HepG2 (cell line): ENCODE data around the gene ZBTB45. TPM values are rescaled to one million over a fixed set of nuclear protein-coding genes. Genes with fewer than 3 reads are reported as not detected.

Experiments used
- GATAD1 ChIP-seq: IDR thresholded peaks from 2 replicates; pipeline ENCODE4 v1.6.1; 2016; ENCODE audit warnings: missing genetic modification reagents, missing compliant biosample characterization
- HCFC1 ChIP-seq: fragments of 150-350 bp; IDR thresholded peaks from 2 replicates; pipeline ENCODE4 v1.6.1; 2014; ENCODE audit warnings: low read depth, low read length
- HMG20B ChIP-seq: conservative IDR thresholded peaks from 2 replicates; pipeline ENCODE4 v1.6.1; 2016; ENCODE audit warnings: missing genetic modification reagents, missing compliant biosample characterization
- MED13 ChIP-seq: sonication (generic); formaldehyde crosslinking; IDR thresholded peaks from 2 replicates; pipeline ENCODE4 v1.5.0; 2020; ENCODE audit warnings: missing genetic modification reagents
- MIXL1 ChIP-seq: IDR thresholded peaks from 2 replicates; pipeline ENCODE4 v1.6.1; 2016
- NFE2L1 ChIP-seq: sonication (generic); formaldehyde crosslinking; IDR thresholded peaks from 2 replicates; pipeline ENCODE4 v1.4.0; 2020; ENCODE audit warnings: missing genetic modification reagents, mild to moderate bottlenecking, borderline replicate concordance
- POGZ ChIP-seq: sonication (generic); formaldehyde crosslinking; IDR thresholded peaks from 2 replicates; pipeline ENCODE4 v1.4.0; 2020; ENCODE audit warnings: mild to moderate bottlenecking, missing genetic modification reagents
- ZNF205 ChIP-seq: IDR thresholded peaks from 2 replicates; pipeline ENCODE4 v1.6.1; 2018; ENCODE audit warnings: missing biosample characterization, missing genetic modification reagents
- ZNF496 ChIP-seq: sonication (generic); formaldehyde crosslinking; IDR thresholded peaks from 2 replicates; pipeline ENCODE4 v1.8.1; 2023; ENCODE audit warnings: mild to moderate bottlenecking, moderate library complexity, missing genetic modification reagents; ENCODE audit not compliant: insufficient replicate concordance
- ZNF589 ChIP-seq: sonication (generic); formaldehyde crosslinking; conservative IDR thresholded peaks from 2 replicates; pipeline ENCODE4 v1.8.0; 2022; ENCODE audit warnings: mild to moderate bottlenecking, moderate library complexity, missing genetic modification reagents
- ZNF605 ChIP-seq: sonication (generic); formaldehyde crosslinking; IDR thresholded peaks from 2 replicates; pipeline ENCODE4 v1.8.0; 2022; ENCODE audit warnings: mild to moderate bottlenecking, missing genetic modification reagents
- ZNF781 ChIP-seq: sonication (generic); formaldehyde crosslinking; IDR thresholded peaks from 2 replicates; pipeline ENCODE4 v1.5.1; 2020; ENCODE audit warnings: borderline replicate concordance, mild to moderate bottlenecking, missing genetic modification reagents; ENCODE audit errors: not compliant biosample characterization
- polyA plus RNA-seq, 8 experiments: library from polyadenylated mRNA; depleted of rRNA in 3 of 8; stranded (reverse) in 7 of 8; unstranded in 1 of 8; fragments of >200 nt; fragmentation: Illumina TruSeq in 4 of 8; extraction: Trizol in 4 of 8; gene quantifications; 2 replicates each; pipeline versions ENCODE4 v1.2.1 to v1.2.3, GENCODE V29; 2011 to 2016; ENCODE audit warnings: low read depth in 4 of 8, missing spikeins in 1 of 8, mixed read lengths in 1 of 8; ENCODE audit not compliant: insufficient read depth in 1 of 8
- total RNA-seq, 5 experiments: library from RNA; depleted of rRNA; stranded (reverse); fragments of >200 nt; fragmentation: Illumina TruSeq; extraction: Trizol; gene quantifications; 2 replicates each; pipeline ENCODE4 v1.2.3, GENCODE V29; 2016; ENCODE audit warnings: low read depth in 1 of 5
- TF ChIP-seq, protein P1 (sequence below): sonication (generic); formaldehyde crosslinking; IDR thresholded peaks from 2 replicates; pipeline ENCODE4 v1.4.0; 2020; ENCODE audit warnings: missing genetic modification reagents
- TF ChIP-seq, protein P2 (sequence below): sonication (generic); formaldehyde crosslinking; IDR thresholded peaks from 2 replicates; pipeline ENCODE4 v1.9.0; 2022; ENCODE audit warnings: low read depth, missing genetic modification reagents
- TF ChIP-seq, protein P3 (sequence below): sonication (generic); formaldehyde crosslinking; IDR thresholded peaks from 2 replicates; pipeline ENCODE4 v1.8.1; 2023; ENCODE audit warnings: mild to moderate bottlenecking, missing genetic modification reagents, borderline replicate concordance
- TF ChIP-seq, protein P4 (sequence below): sonication (generic); formaldehyde crosslinking; IDR thresholded peaks from 2 replicates; pipeline ENCODE4 v1.4.0; 2020; ENCODE audit warnings: missing genetic modification reagents, borderline replicate concordance
- TF ChIP-seq, protein P5 (sequence below): IDR thresholded peaks from 2 replicates; pipeline ENCODE4 v1.6.1; 2016
- TF ChIP-seq, protein P6 (sequence below): sonication (generic); formaldehyde crosslinking; IDR thresholded peaks from 2 replicates; pipeline ENCODE4 v1.8.1; 2023; ENCODE audit warnings: missing genetic modification reagents, inconsistent platforms, borderline replicate concordance

ZBTB45 gene
- total and polyA plus RNA-seq, 2 of the 13 experiments (the other 11 are each of a cell fraction or from before 2014, with no cell fraction given): 3.0 to 3.7 TPM

DNA sequence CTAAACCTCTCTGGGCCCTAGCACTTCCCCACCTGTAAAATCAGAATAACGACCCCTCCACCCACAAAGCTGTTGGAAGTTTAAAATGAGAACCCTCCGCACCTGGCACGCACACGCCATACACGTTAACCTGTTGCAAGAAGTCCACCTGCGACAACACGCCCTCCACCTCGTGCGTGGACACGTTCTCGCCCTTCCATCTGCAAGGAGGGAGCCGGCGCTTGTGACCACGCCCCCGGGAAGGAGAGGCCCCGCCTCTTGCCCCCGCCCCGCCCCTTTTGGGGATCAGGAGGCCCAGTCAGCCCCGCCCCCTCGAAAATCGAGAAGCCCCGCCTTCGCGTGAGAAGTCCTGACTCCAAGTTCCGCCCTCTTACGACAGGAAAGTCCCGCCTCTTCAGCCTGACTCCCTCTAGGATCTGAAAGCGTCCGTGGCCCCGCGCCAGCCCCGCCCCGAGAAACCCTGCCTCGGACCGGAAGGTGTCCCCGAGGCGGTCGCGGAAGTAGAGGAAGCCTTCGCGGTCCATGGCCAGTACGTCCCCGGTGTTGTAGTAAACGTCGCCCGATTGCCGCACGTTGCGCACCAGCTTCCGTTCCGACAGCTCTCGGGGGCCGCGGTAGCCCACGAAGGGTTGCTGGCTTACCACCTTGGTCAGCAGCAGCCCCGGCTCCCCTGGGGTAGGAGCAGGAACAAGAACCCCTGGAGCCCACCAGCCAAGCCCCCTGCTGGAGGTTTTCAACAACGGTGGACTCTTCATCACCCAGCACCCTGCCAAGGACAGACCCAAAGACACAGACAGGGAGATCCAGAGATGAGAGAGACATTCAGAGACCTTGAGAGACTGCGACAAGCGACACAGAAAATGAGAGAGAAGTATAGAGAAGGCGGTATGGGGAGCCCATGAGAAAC is 20.3 kb downstream of the ZBTB45 start (continued):
- TF ChIP-seq MED13: peak; percentile 32; the same call in 1 of the 2 replicates
- TF ChIP-seq, protein P1, sequence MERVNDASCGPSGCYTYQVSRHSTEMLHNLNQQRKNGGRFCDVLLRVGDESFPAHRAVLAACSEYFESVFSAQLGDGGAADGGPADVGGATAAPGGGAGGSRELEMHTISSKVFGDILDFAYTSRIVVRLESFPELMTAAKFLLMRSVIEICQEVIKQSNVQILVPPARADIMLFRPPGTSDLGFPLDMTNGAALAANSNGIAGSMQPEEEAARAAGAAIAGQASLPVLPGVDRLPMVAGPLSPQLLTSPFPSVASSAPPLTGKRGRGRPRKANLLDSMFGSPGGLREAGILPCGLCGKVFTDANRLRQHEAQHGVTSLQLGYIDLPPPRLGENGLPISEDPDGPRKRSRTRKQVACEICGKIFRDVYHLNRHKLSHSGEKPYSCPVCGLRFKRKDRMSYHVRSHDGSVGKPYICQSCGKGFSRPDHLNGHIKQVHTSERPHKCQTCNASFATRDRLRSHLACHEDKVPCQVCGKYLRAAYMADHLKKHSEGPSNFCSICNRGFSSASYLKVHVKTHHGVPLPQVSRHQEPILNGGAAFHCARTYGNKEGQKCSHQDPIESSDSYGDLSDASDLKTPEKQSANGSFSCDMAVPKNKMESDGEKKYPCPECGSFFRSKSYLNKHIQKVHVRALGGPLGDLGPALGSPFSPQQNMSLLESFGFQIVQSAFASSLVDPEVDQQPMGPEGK (CRISPR knock-in tag): peak; percentile 77
- TF ChIP-seq ZNF496: no peak
- TF ChIP-seq, protein P2, sequence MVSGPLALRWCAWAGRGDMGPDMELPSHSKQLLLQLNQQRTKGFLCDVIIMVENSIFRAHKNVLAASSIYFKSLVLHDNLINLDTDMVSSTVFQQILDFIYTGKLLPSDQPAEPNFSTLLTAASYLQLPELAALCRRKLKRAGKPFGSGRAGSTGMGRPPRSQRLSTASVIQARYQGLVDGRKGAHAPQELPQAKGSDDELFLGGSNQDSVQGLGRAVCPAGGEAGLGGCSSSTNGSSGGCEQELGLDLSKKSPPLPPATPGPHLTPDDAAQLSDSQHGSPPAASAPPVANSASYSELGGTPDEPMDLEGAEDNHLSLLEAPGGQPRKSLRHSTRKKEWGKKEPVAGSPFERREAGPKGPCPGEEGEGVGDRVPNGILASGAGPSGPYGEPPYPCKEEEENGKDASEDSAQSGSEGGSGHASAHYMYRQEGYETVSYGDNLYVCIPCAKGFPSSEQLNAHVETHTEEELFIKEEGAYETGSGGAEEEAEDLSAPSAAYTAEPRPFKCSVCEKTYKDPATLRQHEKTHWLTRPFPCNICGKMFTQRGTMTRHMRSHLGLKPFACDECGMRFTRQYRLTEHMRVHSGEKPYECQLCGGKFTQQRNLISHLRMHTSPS (CRISPR knock-in tag): peak; percentile 40; the same call in 1 of the 2 replicates
- peak; percentile 92 for TF ChIP-seq POGZ (CRISPR knock-in tag)
- TF ChIP-seq, protein P3, sequence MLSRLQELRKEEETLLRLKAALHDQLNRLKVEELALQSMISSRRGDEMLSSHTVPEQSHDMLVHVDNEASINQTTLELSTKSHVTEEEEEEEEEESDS: peak; percentile 28; the same call in 1 of the 2 replicates
- TF ChIP-seq HMG20B: 0 out of 2 replicates have a peak, but pooled peaks have one; percentile 32
- TF ChIP-seq, protein P4, sequence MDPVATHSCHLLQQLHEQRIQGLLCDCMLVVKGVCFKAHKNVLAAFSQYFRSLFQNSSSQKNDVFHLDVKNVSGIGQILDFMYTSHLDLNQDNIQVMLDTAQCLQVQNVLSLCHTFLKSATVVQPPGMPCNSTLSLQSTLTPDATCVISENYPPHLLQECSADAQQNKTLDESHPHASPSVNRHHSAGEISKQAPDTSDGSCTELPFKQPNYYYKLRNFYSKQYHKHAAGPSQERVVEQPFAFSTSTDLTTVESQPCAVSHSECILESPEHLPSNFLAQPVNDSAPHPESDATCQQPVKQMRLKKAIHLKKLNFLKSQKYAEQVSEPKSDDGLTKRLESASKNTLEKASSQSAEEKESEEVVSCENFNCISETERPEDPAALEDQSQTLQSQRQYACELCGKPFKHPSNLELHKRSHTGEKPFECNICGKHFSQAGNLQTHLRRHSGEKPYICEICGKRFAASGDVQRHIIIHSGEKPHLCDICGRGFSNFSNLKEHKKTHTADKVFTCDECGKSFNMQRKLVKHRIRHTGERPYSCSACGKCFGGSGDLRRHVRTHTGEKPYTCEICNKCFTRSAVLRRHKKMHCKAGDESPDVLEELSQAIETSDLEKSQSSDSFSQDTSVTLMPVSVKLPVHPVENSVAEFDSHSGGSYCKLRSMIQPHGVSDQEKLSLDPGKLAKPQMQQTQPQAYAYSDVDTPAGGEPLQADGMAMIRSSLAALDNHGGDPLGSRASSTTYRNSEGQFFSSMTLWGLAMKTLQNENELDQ: 0 out of 2 replicates have a peak, but pooled peaks have one; percentile 50
- TF ChIP-seq HCFC1: peak; percentile 85
- no peak; the same call in 1 of the 2 replicates for TF ChIP-seq MIXL1 (CRISPR knock-in tag)
- peak; percentile 98 for TF ChIP-seq GATAD1
- TF ChIP-seq, protein P5, sequence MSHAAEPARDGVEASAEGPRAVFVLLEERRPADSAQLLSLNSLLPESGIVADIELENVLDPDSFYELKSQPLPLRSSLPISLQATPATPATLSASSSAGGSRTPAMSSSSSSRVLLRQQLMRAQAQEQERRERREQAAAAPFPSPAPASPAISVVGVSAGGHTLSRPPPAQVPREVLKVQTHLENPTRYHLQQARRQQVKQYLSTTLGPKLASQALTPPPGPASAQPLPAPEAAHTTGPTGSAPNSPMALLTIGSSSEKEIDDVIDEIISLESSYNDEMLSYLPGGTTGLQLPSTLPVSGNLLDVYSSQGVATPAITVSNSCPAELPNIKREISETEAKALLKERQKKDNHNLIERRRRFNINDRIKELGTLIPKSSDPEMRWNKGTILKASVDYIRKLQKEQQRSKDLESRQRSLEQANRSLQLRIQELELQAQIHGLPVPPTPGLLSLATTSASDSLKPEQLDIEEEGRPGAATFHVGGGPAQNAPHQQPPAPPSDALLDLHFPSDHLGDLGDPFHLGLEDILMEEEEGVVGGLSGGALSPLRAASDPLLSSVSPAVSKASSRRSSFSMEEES: no peak
- peak; percentile 81 for TF ChIP-seq ZNF781 (CRISPR knock-in tag)
- TF ChIP-seq NFE2L1 (CRISPR knock-in tag): no peak
- peak; percentile 62; the same call in 1 of the 2 replicates for TF ChIP-seq ZNF589 (CRISPR knock-in tag)
- TF ChIP-seq ZNF605 (CRISPR knock-in tag): 0 out of 2 replicates have a peak, but pooled peaks have one; percentile 20
- peak; percentile 90 for TF ChIP-seq ZNF205 (CRISPR knock-in tag)
- TF ChIP-seq, protein P6, sequence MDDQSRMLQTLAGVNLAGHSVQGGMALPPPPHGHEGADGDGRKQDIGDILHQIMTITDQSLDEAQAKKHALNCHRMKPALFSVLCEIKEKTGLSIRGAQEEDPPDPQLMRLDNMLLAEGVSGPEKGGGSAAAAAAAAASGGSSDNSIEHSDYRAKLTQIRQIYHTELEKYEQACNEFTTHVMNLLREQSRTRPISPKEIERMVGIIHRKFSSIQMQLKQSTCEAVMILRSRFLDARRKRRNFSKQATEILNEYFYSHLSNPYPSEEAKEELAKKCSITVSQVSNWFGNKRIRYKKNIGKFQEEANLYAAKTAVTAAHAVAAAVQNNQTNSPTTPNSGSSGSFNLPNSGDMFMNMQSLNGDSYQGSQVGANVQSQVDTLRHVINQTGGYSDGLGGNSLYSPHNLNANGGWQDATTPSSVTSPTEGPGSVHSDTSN (CRISPR knock-in tag): no peak
